ENCODE data around the gene GPR3. TPM values are rescaled to one million over a fixed set of nuclear protein-coding genes. Genes with fewer than 3 reads are reported as not detected.

GPR3 gene
- total and polyA plus RNA-seq, 2 of the 13 experiments (the other 11 are each of a cell fraction or from before 2014, with no cell fraction given), result 1.00 to 2.6 TPM

- no peak for TF ChIP-seq MTERF4 (CRISPR knock-in tag; IDR thresholded peaks at IDR 0.05)
- no peak; the same call in 1 of the 2 replicates for TF ChIP-seq MXD4 (CRISPR knock-in tag; IDR thresholded peaks at IDR 0.05)
- TF ChIP-seq KIAA2018 (CRISPR knock-in tag; IDR thresholded peaks at IDR 0.05; ENCODE audit: borderline replicate concordance), result no peak
- TF ChIP-seq ZNF296 (CRISPR knock-in tag; conservative IDR thresholded peaks at IDR 0.05), result no peak
- TF ChIP-seq HDAC1 (CRISPR knock-in tag; IDR thresholded peaks at IDR 0.05), result no peak
- TF ChIP-seq HNF4A (CRISPR knock-in tag; IDR thresholded peaks at IDR 0.05), result no peak
- no peak for TF ChIP-seq SP1 (IDR thresholded peaks at IDR 0.05)
- TF ChIP-seq SP1 (CRISPR knock-in tag; IDR thresholded peaks at IDR 0.05), result peak; percentile 63; the same call in 1 of the 2 replicates
- TF ChIP-seq, protein P1, sequence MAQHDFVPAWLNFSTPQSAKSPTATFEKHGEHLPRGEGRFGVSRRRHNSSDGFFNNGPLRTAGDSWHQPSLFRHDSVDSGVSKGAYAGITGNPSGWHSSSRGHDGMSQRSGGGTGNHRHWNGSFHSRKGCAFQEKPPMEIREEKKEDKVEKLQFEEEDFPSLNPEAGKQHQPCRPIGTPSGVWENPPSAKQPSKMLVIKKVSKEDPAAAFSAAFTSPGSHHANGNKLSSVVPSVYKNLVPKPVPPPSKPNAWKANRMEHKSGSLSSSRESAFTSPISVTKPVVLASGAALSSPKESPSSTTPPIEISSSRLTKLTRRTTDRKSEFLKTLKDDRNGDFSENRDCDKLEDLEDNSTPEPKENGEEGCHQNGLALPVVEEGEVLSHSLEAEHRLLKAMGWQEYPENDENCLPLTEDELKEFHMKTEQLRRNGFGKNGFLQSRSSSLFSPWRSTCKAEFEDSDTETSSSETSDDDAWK (CRISPR knock-in tag; IDR thresholded peaks at IDR 0.05), result no peak
- TF ChIP-seq ZBTB7A (CRISPR knock-in tag; IDR thresholded peaks at IDR 0.05), result no peak
- TF ChIP-seq ZNF12 (CRISPR knock-in tag; IDR thresholded peaks at IDR 0.05), result no peak
- peak; percentile 49; the same call in 1 of the 2 replicates for TF ChIP-seq ZFP91 (CRISPR knock-in tag; IDR thresholded peaks at IDR 0.05; ENCODE audit: borderline replicate concordance)
- no peak; the same call in 1 of the 2 replicates for TF ChIP-seq ZNF292 (CRISPR knock-in tag; IDR thresholded peaks at IDR 0.05; ENCODE audit: borderline replicate concordance, low read depth)
- no peak for TF ChIP-seq CENPT (CRISPR knock-in tag; IDR thresholded peaks at IDR 0.05; ENCODE audit: low read depth)
- TF ChIP-seq FOXJ3 (CRISPR knock-in tag; IDR thresholded peaks at IDR 0.05; ENCODE audit: borderline replicate concordance), result 0 out of 2 replicates have a peak, but pooled peaks have one; percentile 38
- TF ChIP-seq, protein P2, sequence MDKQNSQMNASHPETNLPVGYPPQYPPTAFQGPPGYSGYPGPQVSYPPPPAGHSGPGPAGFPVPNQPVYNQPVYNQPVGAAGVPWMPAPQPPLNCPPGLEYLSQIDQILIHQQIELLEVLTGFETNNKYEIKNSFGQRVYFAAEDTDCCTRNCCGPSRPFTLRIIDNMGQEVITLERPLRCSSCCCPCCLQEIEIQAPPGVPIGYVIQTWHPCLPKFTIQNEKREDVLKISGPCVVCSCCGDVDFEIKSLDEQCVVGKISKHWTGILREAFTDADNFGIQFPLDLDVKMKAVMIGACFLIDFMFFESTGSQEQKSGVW (CRISPR knock-in tag; IDR thresholded peaks at IDR 0.05; ENCODE audit: borderline replicate concordance), result no peak
Observed at GRCh38 chr1:27357281-27358037, 35.0 kb upstream of the GPR3 start (continued).
